Measurements from ENCODE around the gene MGAT3.

GRCh38 chr22:39466228-39467006 lies 9.6 kb downstream of the MGAT3 start:
- TF ChIP-seq CTCF (tag by site-specific recombination; IDR thresholded peaks at IDR 0.05) (no peak), PRDM4 (tag by site-specific recombination; IDR thresholded peaks at IDR 0.05) (no peak), ZNF266 (tag by site-specific recombination; IDR thresholded peaks at IDR 0.05; ENCODE audit: low read depth) (no peak), ZNF768 (tag by site-specific recombination; IDR thresholded peaks at IDR 0.05) (no peak), ZNF146 (tag by site-specific recombination; IDR thresholded peaks at IDR 0.05) (no peak), ZNF132 (tag by site-specific recombination; IDR thresholded peaks at IDR 0.05; ENCODE audit: borderline replicate concordance) (no peak), SP2 (tag by site-specific recombination; IDR thresholded peaks at IDR 0.05) (no peak), ZNF19 (tag by site-specific recombination; IDR thresholded peaks at IDR 0.05; ENCODE audit: low read depth) (no peak), ZNF623 (tag by site-specific recombination; IDR thresholded peaks at IDR 0.05) (no peak), ZNF2 (tag by site-specific recombination; IDR thresholded peaks at IDR 0.05) (no peak), YY1 (tag by site-specific recombination; IDR thresholded peaks at IDR 0.05) (no peak), SALL2 (tag by site-specific recombination; IDR thresholded peaks at IDR 0.05; ENCODE audit: borderline replicate concordance) (no peak), ZNF561 (tag by site-specific recombination; IDR thresholded peaks at IDR 0.05; ENCODE audit: borderline replicate concordance) (no peak)
